Psoas muscle (tissue), 8 donors: ENCODE measurements around the gene MTHFD1L. TPM values are rescaled to one million over a fixed set of nuclear protein-coding genes. Genes with fewer than 3 reads are reported as not detected.

Source experiments
- ATAC-seq, 4 donors: fragments of 200-7000 bp; cut with Tn5 transposase; one replicate each; pipeline ENCODE4 v1.9.1; 2020; ENCODE audit warnings: moderate library complexity in 3 of 4, mild to moderate bottlenecking in 2 of 4
- DNase-seq, 2 donors: peaks; one replicate each; pipeline ENCODE4 v3.0.0-alpha.2; 2020
- H3K27ac ChIP-seq: fragments of 200-600 bp; one replicate; pipeline ENCODE4 v1.8.0; 2022
- H3K27me3 ChIP-seq, 3 donors: fragments of 200-600 bp in 1 of 3; one replicate each; pipeline versions ENCODE4 v1.6.1 to v1.8.0; 2013 to 2022; ENCODE audit warnings: low read length in 2 of 3, mild to moderate bottlenecking in 2 of 3, moderate library complexity in 1 of 3; ENCODE audit not compliant: insufficient read depth in 3 of 3
- H3K36me3 ChIP-seq, 2 donors: fragments of 200-600 bp in 1 of 2; one replicate each; pipeline versions ENCODE4 v1.6.1 to v1.8.0; 2013 to 2022; ENCODE audit warnings: low read depth in 1 of 2, mild to moderate bottlenecking in 1 of 2, moderate library complexity in 1 of 2; ENCODE audit not compliant: insufficient read depth in 1 of 2
- H3K4me1 ChIP-seq: fragments of 200-600 bp; one replicate; pipeline ENCODE4 v1.8.0; 2022
- H3K4me3 ChIP-seq: fragments of 200-600 bp; one replicate; pipeline ENCODE4 v1.8.0; 2022; ENCODE audit warnings: mild to moderate bottlenecking
- H3K9me3 ChIP-seq: fragments of 200-600 bp; one replicate; pipeline ENCODE4 v1.8.0; 2022
- CTCF ChIP-seq: fragments of 200-600 bp; IDR thresholded peaks from one replicate; pipeline ENCODE4 v1.8.0; 2022; ENCODE audit warnings: antibody characterized with exemption
- WGBS, 3 donors: extraction: QIAGEN DNeasy Blood & Tissue Kit; methylation state at CpG; one replicate each; pipeline versions ENCODE4 v1.1.6 to v1.1.7; 2013; 5-methylcytosine and 5-hydroxymethylcytosine counted together
- intact Hi-C, 2 donors: fragments of 100-400 bp; cut with DNase I; formaldehyde crosslinking; loops; one replicate each; pipeline versions ENCODE4 v1.11.0 to v1.14.2; 2022
- polyA plus RNA-seq, 3 donors: library from polyadenylated mRNA; stranded (reverse); fragments of 200-250 nt; gene quantifications; one replicate each; pipeline ENCODE4 v1.2.3, GENCODE V29; 2013
- total RNA-seq, 4 donors: library from RNA; stranded (reverse); fragmentation: NEBNext Ultra II Directional in 2 of 4; extraction: Animal tissue kit (Norgen Biotek cat#: 25700) in 2 of 4; gene quantifications; one replicate each; pipeline versions ENCODE4 v1.2.1 to v1.2.4, GENCODE V29; 2021 to 2023
- donor health status: healthy with polysubstance abuse.
- donor health status: DM: no; HTN: no; CAD: no; lungs with moderate emphysema.
- donor health status: Bipolar disorder and iron deficiency.
- donor health status: healthy.
- donor health status: DM: yes; HTN: yes; CAD: no.
- donor health status: DM: no; HTN: no; CAD: no.
- donor health status: DM: no; HTN: no; CAD: no.
- donor health status: DM: yes; HTN: yes; CAD: no.

Gene MTHFD1L
- total and polyA plus RNA-seq, 7 donors, result 0.21 to 4.1 (median 1.1) TPM

- ATAC-seq, result no peak
- Histone ChIP-seq H3K36me3 (no peaks in the 10 kb centered on the region), H3K4me1 (peaks cover 4% of the 10 kb centered on the region), H3K9me3 (no peaks in the 10 kb centered on the region), H3K27ac (no peak overlapping the region), H3K27me3 (peaks cover 0 to 2% (median 0%) of the 10 kb centered on the region in 3 donors), H3K4me3 (no peak overlapping the region)
- TF ChIP-seq CTCF, result no peak
- intact Hi-C loops, result loop anchor here (5.0 kb wide), 2 partner anchors 112 to 117 kb away; no protein-coding TSS in a partner anchor
- WGBS, 3 donors, result 14 to 22% (median 15%) methylated on average over 12 of the region's 12 CpGs
- no peak for DNase-seq
These were observed 29.5 kb downstream of the MTHFD1L start for GRCh38 chr6:150894935-150895552.

DNA sequence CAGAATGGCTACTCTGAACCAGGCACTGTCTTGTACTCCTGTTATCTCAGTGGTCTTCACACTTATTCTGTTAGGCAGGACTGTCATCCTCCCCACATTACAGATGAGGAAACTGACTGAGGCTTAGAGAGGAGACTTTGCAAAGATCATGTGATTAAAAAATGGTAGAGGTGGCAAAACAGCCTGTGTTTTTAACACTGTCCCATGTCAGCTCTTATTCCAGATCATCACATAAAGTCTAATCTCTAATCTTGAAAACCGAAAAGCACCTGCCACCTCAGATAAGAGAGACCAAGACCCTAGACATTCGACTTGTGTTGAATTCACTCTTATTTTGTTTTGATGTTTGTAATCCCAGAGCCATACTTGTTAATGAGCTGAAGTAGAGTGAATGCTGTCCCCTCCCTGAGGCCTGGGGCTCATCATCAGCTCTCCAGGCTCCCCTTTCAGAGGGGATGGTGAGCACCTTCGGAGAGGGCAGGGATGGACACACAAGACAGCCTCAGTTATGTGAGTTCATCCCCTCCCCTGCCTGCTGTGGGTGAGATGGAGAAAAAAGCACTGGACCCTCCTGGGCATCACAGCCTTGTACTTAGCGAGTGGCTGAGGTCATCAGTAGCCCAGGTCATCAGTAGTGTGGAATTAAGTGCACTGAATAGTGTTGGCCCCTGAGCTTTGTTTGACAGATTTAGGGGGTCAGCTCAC is 30.6 kb downstream of the MTHFD1L start:
- H3K27ac ChIP-seq, result no peak overlapping the region
- ATAC-seq (no peak), DNase-seq (no peak)
- H3K4me1 ChIP-seq, result peaks cover 4% of the 10 kb centered on the region
- no peak for TF ChIP-seq CTCF
- no peaks in the 10 kb centered on the region for H3K9me3 ChIP-seq
- WGBS, 3 donors, result 69 to 74% (median 71%) methylated on average over 4 of the region's 4 CpGs
- intact Hi-C loops, result no loop called here
- H3K4me3 ChIP-seq, result no peak overlapping the region
- H3K27me3 ChIP-seq, result peaks cover 0 to 2% (median 0%) of the 10 kb centered on the region in 3 donors
- H3K36me3 ChIP-seq, result no peaks in the 10 kb centered on the region

- Histone ChIP-seq H3K4me1 (peaks cover 4% of the 10 kb centered on the region), H3K9me3 (no peaks in the 10 kb centered on the region), H3K36me3 (no peaks in the 10 kb centered on the region), H3K27me3 (peaks cover 0 to 2% (median 0%) of the 10 kb centered on the region in 3 donors), H3K4me3 (no peak overlapping the region), H3K27ac (no peak overlapping the region)
- no peak for TF ChIP-seq CTCF
- intact Hi-C loops, result no loop called here
- no peak for ATAC-seq
- 90 to 93% (median 90%) methylated on average over 7 of the region's 7 CpGs for WGBS, 3 donors
- DNase-seq, result no peak
These were observed 32.0 kb downstream of the MTHFD1L start for GRCh38 chr6:150897400-150897943.

DNA sequence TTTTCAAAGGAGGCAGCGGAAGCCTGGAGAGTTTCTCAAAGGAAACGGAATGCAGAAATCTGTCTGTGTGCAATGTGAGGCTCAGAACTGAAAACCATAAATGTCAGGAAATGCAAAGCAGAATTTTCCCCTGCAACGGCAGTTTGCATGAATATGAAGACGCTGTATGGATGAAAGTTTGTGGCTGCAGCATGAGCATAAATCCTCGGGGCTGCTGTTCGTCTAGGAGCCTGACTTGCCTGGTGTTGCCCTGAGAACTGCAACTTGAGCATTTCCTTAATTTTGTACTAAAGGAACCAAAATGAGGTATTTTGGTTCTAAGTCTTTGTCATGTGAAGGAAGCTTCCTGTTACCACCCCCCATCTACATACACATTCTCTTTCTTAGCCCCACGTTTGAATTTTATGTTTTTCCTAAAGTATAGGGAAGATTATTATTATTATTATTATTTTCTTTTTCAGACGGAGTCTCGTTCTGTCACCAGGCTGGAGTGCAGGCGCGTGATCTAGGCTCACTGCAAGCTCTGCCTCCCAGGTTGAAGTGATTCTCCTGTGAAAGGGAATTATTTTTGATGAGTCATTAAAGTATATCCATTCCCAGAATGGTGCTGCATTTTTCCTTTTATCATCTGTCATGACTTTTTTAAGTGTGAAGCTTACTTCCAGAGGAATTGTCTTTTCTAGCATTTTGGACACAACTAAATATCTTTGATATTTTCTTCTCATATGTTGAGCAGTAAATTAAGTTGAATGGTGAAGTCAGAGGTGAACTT is 33.1 kb downstream of the MTHFD1L start:
- Histone ChIP-seq H3K36me3 (no peaks in the 10 kb centered on the region), H3K27ac (no peak overlapping the region), H3K4me1 (peaks cover 4% of the 10 kb centered on the region), H3K27me3 (peaks cover 0 to 2% (median 0%) of the 10 kb centered on the region in 3 donors), H3K9me3 (no peaks in the 10 kb centered on the region), H3K4me3 (no peak overlapping the region)
- intact Hi-C loops, result no loop called here
- ATAC-seq (no peak), DNase-seq (no peak)
- TF ChIP-seq CTCF, result no peak
- WGBS, 3 donors, result 78 to 84% (median 83%) methylated on average over 11 of the region's 11 CpGs
